ENCODE measurements around the gene BOC.

Gene BOC

DNA sequence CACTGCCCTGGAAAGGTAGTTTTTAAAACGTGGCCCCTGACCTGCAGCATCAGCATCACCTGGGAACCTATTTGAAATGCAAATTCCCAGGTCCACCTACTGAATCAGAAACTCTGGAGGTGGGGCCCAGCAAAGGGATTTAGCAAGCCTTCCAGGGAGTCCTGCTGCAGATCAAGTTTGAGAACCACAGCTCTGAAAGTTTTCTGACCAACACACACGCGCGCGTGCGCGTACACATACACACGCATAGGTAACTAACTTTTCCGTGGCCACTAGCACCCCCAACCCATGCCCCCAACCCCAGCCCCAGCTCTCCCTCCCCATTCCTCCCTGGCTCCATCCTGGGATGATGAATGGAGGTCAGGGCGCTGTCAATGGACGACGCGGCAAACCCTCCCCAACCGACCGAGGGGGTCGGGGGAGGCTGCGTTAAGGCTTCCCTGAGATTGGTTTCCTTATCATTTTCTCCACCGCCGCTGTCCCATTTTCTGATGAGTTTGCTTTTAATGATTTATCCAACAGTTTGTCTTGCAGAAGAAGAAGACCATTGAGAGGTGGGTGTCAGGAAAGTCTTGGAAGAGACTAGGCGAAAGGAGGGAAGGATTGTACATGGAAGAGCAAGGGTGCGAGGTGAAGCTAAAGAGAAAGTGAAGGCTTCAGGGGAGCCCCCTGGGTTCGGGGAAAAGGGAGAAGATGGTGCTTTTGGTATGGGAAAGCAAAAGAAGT is 590 bp upstream of the BOC start:
- H3K4me3 ChIP-seq (replicated peaks; ENCODE audit: low read depth, low read length) = peak overlapping the region; percentile 68
- peak; percentile 17 for DNase-seq (ENCODE audit: low read depth)
- TF ChIP-seq, protein P1, sequence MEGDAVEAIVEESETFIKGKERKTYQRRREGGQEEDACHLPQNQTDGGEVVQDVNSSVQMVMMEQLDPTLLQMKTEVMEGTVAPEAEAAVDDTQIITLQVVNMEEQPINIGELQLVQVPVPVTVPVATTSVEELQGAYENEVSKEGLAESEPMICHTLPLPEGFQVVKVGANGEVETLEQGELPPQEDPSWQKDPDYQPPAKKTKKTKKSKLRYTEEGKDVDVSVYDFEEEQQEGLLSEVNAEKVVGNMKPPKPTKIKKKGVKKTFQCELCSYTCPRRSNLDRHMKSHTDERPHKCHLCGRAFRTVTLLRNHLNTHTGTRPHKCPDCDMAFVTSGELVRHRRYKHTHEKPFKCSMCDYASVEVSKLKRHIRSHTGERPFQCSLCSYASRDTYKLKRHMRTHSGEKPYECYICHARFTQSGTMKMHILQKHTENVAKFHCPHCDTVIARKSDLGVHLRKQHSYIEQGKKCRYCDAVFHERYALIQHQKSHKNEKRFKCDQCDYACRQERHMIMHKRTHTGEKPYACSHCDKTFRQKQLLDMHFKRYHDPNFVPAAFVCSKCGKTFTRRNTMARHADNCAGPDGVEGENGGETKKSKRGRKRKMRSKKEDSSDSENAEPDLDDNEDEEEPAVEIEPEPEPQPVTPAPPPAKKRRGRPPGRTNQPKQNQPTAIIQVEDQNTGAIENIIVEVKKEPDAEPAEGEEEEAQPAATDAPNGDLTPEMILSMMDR (IDR thresholded peaks at IDR 0.05; ENCODE audit: low read length, missing control alignments) = no peak

DNA sequence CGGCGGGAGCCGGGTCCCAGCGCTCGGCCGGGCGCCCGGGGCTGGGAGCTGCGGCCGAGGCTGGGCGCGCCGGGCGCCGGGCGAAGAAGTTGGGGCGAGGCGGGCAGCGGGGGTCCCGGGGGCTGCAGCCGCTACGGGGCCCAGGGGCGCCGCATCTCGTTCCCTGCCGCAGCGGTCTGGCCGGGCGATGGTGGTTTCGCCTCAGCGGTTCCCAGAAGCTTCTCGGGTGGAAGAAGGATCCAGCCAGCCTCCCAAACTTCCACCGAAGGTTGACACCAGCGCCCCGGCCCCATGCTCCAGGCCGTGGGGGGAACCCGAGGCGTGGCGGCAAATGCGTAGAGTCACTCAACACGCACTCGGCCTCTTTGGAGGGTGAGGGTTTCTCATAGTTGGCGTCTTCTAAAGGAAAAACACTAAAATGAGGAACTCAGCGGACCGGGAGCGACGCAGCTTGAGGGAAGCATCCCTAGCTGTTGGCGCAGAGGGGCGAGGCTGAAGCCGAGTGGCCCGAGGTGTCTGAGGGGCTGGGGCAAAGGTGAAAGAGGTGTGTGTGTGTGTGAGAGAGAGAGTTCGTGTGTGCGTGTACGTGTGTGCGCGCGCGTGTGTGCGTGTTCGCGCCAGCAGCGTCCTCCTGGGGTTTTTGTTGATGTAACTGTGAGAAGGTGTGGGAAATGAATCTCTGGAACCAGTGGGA is 940 bp downstream of the BOC start:
- DNase-seq (ENCODE audit: low read depth) = peak; percentile 30
- TF ChIP-seq, protein P1 (IDR thresholded peaks at IDR 0.05; ENCODE audit: low read length, missing control alignments) = no peak
- H3K4me3 ChIP-seq (replicated peaks; ENCODE audit: low read depth, low read length) = peak overlapping the region; percentile 68

DNA sequence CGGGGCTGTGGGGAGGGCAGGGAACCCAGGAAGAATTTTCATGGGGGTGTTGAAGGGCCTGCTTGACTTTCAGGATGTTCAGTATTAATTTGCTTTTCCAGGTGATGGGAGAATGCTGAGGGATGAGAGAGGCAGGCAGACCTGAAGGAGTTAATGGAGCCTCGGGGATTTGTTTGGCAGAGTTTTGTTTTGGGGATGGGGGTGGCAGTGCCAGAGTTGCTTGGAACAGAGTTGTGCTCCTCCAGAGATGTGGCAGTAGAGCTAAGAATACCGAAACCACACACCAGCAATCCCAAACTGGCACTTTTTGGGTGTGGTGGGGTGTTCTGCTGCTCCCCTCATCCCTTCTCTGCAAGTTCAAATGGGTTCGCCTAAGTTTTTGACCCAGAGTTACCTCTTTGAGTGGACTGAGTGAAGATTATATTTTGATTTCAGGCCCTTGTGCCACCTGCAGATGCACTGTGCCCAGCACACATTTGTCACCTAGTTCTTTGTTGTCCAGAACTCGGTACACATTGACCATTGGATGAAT is 1.6 kb downstream of the BOC start:
- DNase-seq (ENCODE audit: low read depth) = no peak
- TF ChIP-seq, protein P1 (IDR thresholded peaks at IDR 0.05; ENCODE audit: low read length, missing control alignments) = no peak
- H3K4me3 ChIP-seq (replicated peaks; ENCODE audit: low read depth, low read length) = peak overlapping the region; percentile 68

DNA sequence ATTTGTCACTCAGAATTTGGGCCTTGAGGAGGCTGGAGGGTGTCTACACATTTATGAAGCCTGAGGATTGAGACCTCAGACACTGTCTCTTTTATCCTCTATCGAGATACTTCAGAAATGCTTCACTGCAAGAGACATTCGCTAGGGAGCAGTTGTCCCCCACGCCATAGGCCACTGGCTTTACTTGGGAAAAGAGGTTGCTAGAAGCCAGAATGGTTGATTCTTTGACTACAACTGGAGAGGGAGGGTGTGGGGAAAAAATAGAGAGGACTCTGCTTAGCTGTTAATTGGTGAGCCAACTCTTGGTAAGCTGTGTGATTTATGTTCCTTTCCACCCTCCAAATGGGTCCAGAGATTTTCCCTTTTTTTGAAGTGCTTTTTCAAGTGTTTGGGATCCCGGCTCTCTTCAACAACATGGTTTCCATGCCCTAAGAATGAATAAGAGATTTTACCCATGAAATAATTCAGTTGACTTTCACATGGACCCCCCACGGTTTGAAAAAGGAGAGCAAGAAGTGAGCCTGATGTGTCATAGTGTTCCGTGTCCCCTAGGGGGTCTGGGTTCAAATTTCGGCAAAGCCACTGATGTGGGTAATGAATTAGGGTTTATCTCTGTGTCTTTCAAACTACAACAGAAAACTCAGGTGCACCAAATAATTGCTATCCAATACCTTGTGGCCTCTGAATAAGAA is 2.7 kb downstream of the BOC start:
- no peak overlapping the region for H3K4me3 ChIP-seq (replicated peaks; ENCODE audit: low read depth, low read length)
- DNase-seq (ENCODE audit: low read depth) = no peak
- TF ChIP-seq, protein P1 (IDR thresholded peaks at IDR 0.05; ENCODE audit: low read length, missing control alignments) = no peak

DNA sequence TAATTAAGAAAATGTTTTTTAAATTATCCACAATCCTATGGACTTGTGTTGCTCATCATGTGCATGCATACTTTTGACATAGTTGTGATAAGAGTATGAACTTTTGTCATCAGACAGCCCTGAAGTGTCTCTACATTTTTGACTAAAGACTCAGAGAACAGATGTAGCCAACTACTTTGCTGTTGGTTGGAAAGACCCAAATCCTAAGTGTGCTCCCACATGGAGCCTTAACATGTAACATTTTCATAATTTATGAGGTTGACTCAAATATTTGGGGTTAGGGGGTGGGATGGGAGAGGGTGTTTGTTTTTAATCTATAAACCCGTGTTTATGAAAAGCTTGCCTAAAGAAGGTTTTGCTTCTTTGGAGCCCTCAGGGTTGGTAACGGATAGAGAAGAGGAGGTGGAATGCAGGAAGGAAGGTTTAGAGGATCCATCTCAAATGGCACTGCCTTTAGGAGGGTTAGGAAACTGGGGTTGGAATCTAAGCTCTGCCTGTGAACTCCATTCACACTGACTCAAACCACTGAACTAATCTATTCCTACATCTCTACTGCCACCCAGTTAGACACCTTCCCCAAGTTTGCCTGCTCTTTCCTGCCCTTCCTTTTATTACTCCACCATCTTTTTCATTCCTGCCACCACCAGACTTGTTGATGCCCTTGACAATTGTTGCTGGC is 3.7 kb downstream of the BOC start:
- no peak for DNase-seq (ENCODE audit: low read depth)
- H3K4me3 ChIP-seq (replicated peaks; ENCODE audit: low read depth, low read length) = no peak overlapping the region
- TF ChIP-seq, protein P1 (IDR thresholded peaks at IDR 0.05; ENCODE audit: low read length, missing control alignments) = no peak

DNA sequence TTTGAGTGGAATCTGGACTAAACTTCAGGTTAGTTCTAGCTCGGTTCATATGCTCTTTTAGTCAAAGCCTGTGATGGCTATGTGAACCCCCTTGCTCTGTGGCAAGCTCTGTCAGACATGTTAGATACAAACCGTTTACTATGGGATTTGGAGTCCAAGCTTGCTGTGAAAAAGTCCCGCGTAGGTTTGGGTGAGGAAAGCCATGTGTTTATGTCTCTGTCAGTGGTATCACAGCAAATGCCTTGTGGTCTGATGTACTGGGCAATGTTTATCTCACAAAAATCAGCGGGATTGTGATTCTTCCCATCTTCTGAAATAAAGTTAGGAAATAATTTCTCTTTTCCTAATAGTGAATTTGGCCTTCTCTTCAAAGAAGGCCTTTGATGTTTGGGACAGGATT is 5.0 kb downstream of the BOC start:
- no peak for DNase-seq (ENCODE audit: low read depth)
- TF ChIP-seq, protein P1 (IDR thresholded peaks at IDR 0.05; ENCODE audit: low read length, missing control alignments) = no peak
- H3K4me3 ChIP-seq (replicated peaks; ENCODE audit: low read depth, low read length) = no peak overlapping the region

Measured in fibroblast of pulmonary artery (primary cell).